ENCODE data around the gene HOXB4. TPM values are rescaled to one million over a fixed set of nuclear protein-coding genes. Genes with fewer than 3 reads are reported as not detected.

Gene HOXB4
- total RNA-seq, 1 donor: 0.36 TPM

DNA sequence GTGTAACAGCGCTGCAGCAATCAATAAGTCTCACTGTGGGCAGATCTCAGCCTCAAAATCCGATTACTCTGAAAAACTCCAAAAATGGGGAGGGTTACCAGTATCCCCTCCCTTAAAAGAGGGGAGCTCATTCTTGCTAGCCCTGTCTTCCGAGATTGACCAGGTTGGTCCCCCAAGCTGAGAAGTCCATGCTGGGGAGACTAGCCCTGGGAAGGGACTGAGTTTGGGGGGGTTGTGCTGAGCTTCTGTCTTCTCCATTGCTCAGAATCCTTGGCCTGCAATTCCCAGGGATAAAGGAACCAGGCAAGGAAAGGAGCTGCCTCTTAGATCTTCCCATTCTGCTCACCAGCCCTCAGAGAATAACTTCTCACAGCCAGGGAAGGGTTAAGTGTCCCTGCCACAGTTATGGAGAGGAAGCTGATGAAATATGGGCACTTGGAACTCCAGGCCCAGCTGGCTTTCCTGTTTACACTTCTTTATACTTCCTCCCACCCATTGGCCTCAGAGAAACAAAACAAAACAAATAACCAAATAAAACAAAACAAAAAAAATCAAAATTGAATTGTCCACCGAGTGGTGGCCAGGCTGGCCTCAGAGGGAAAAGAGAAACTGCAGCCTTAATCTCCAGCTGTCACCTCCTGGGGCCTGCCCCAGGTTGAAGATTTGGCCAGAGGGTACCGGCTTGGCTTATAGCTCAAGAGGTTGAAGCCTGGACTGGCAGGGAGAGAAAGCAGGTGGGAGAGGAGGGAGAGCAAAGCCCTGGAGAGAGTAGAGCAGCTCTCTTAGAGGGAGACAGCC, 9.3 kb upstream of the HOXB4 start:
- H3K9me3 ChIP-seq (ENCODE audit: low read depth, low read length): no peaks in the 10 kb centered on the region
- H3K36me3 ChIP-seq (ENCODE audit: insufficient read depth, low read length): no peaks in the 10 kb centered on the region
- H3K4me2 ChIP-seq (ENCODE audit: insufficient read depth, low read length): no peak overlapping the region
- no peaks in the 10 kb centered on the region for H4K20me1 ChIP-seq (ENCODE audit: insufficient read depth, low read length)
- H3K79me2 ChIP-seq (ENCODE audit: insufficient read depth, low read length): no peaks in the 10 kb centered on the region
- no peak overlapping the region for H3K4me3 ChIP-seq (ENCODE audit: insufficient read depth, low read length)
- no peak overlapping the region for H3K27ac ChIP-seq (ENCODE audit: low read depth, low read length)
- TF ChIP-seq, protein P1, sequence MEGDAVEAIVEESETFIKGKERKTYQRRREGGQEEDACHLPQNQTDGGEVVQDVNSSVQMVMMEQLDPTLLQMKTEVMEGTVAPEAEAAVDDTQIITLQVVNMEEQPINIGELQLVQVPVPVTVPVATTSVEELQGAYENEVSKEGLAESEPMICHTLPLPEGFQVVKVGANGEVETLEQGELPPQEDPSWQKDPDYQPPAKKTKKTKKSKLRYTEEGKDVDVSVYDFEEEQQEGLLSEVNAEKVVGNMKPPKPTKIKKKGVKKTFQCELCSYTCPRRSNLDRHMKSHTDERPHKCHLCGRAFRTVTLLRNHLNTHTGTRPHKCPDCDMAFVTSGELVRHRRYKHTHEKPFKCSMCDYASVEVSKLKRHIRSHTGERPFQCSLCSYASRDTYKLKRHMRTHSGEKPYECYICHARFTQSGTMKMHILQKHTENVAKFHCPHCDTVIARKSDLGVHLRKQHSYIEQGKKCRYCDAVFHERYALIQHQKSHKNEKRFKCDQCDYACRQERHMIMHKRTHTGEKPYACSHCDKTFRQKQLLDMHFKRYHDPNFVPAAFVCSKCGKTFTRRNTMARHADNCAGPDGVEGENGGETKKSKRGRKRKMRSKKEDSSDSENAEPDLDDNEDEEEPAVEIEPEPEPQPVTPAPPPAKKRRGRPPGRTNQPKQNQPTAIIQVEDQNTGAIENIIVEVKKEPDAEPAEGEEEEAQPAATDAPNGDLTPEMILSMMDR (IDR thresholded peaks at IDR 0.05; ENCODE audit: extremely low read depth, low read depth, low read length): no peak
- H3K27me3 ChIP-seq (ENCODE audit: insufficient read depth, low read length): peaks cover 86% of the 10 kb centered on the region
- peaks cover 11% of the 10 kb centered on the region for H3K4me1 ChIP-seq (ENCODE audit: insufficient read depth, low read length)
- H2AFZ ChIP-seq (ENCODE audit: low read length): no peak overlapping the region
- DNase-seq (ENCODE audit: insufficient read length, low spot score, missing footprints): no peak

DNA sequence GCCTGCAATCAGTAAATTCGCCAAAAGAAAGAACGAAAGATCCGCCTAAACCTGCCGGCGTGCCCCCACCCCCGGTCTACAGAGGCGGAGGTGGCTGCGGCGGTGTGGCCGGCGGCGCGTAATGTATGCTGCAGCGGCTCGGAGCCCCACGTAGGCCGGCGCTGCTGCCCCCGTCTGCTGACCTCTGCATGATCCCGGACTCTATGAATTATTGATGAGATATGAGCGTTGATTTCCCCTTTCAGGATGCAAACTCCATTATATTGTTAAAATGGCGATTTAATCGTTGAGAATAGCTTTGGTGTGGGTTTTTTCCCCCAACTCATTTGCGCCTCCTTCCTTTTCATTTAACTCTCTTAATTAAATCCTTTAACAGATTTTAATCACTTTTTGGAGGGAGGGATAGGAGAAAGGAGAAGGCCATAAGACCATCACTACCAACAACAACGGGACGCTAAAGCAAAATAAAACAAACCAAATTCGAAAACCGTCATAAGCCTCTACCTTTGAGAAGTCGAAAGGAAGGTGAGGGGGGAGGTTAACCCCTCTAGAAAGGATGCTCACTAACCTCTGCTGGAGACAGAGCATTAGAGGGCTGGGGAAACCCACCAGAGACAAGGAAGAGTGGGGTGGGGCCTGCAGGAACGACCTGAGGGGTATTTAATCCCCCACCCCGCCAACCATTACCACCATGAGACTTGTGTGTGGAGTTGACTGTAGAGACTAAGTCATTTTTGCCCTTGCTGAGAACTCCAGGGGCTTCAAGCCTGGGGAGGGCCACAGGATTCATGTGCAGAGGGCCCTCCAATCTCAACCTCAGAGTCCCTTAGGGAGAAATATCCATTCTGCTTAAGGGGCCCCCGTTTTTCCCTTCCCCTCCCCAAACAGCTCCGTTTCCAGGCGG, 8.5 kb upstream of the HOXB4 start:
- peak overlapping the region; percentile 95 for H2AFZ ChIP-seq (ENCODE audit: low read length)
- no peak for DNase-seq (ENCODE audit: insufficient read length, low spot score, missing footprints)
- peaks cover 86% of the 10 kb centered on the region for H3K27me3 ChIP-seq (ENCODE audit: insufficient read depth, low read length)
- no peaks in the 10 kb centered on the region for H4K20me1 ChIP-seq (ENCODE audit: insufficient read depth, low read length)
- peak overlapping the region; percentile 99 for H3K4me2 ChIP-seq (ENCODE audit: insufficient read depth, low read length)
- no peak overlapping the region for H3K27ac ChIP-seq (ENCODE audit: low read depth, low read length)
- H3K79me2 ChIP-seq (ENCODE audit: insufficient read depth, low read length): no peaks in the 10 kb centered on the region
- TF ChIP-seq, protein P1 (IDR thresholded peaks at IDR 0.05; ENCODE audit: extremely low read depth, low read depth, low read length): no peak
- H3K4me1 ChIP-seq (ENCODE audit: insufficient read depth, low read length): peaks cover 11% of the 10 kb centered on the region
- no peaks in the 10 kb centered on the region for H3K36me3 ChIP-seq (ENCODE audit: insufficient read depth, low read length)
- H3K4me3 ChIP-seq (ENCODE audit: insufficient read depth, low read length): peak overlapping the region; percentile 89
- no peaks in the 10 kb centered on the region for H3K9me3 ChIP-seq (ENCODE audit: low read depth, low read length)

DNA sequence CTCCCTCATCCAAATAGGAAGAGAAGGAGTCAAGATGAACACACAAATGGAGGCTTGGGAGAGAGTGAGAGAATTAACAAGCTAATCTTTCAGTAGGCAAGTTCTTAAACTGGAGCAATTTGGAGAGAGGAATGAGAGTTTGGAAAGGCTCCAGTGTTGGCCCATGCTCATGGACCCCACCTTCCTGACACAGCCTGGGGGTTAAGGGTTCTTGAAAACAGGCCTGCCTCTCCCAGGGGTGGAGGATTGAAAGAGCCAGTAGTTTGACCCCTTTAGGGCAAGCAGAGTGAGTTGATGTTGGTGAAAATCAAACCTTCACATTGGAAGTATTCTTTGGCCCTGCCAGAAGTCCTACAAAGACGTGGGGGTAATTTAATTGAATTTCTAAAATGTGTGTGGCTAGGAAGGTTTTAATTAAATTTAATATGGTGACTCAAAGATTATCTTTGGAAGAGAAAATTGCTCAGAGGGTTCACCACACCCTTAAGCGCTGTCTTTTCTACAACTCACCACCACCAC, 6.1 kb upstream of the HOXB4 start:
- Histone ChIP-seq H3K9me3 (ENCODE audit: low read depth, low read length) (no peaks in the 10 kb centered on the region), H3K27ac (ENCODE audit: low read depth, low read length) (no peak overlapping the region), H3K79me2 (ENCODE audit: insufficient read depth, low read length) (no peaks in the 10 kb centered on the region), H3K4me1 (ENCODE audit: insufficient read depth, low read length) (peaks cover 11% of the 10 kb centered on the region), H2AFZ (ENCODE audit: low read length) (no peak overlapping the region), H4K20me1 (ENCODE audit: insufficient read depth, low read length) (no peaks in the 10 kb centered on the region), H3K4me2 (ENCODE audit: insufficient read depth, low read length) (peak overlapping the region; percentile 99), H3K36me3 (ENCODE audit: insufficient read depth, low read length) (no peaks in the 10 kb centered on the region), H3K4me3 (ENCODE audit: insufficient read depth, low read length) (no peak overlapping the region), H3K27me3 (ENCODE audit: insufficient read depth, low read length) (peaks cover 88% of the 10 kb centered on the region)
- TF ChIP-seq, protein P1 (IDR thresholded peaks at IDR 0.05; ENCODE audit: extremely low read depth, low read depth, low read length): no peak
- DNase-seq (ENCODE audit: insufficient read length, low spot score, missing footprints): no peak
